Neuronal stem cell (in vitro differentiated cells): ENCODE results near the gene FOXQ1.

Source experiments
- DNase-seq: peaks from one replicate; pipeline ENCODE4 v3.0.0-alpha.2; 2013; ENCODE audit warnings: low spot score
- H2AFZ ChIP-seq: one replicate; pipeline ENCODE4 v1.6.1; 2013; ENCODE audit warnings: mild to moderate bottlenecking, low read length, inconsistent platforms
- H2AK5ac ChIP-seq: 2 replicates; pipeline ENCODE4 v1.6.1; 2013; ENCODE audit warnings: low read depth, mild to moderate bottlenecking, inconsistent platforms, low read length, moderate library complexity, mixed read lengths
- H2BK120ac ChIP-seq: 2 replicates; pipeline ENCODE4 v1.6.1; 2013; ENCODE audit warnings: low read depth, mild to moderate bottlenecking, inconsistent platforms, low read length, moderate library complexity, mixed read lengths
- H2BK12ac ChIP-seq: one replicate; pipeline ENCODE4 v1.6.1; 2013; ENCODE audit warnings: low read length, inconsistent platforms
- H2BK15ac ChIP-seq: 2 replicates; pipeline ENCODE4 v1.6.1; 2013; ENCODE audit warnings: mild to moderate bottlenecking, low read length, inconsistent platforms, mixed read lengths
- H2BK5ac ChIP-seq: one replicate; pipeline ENCODE4 v1.6.1; 2013; ENCODE audit warnings: inconsistent platforms, mild to moderate bottlenecking, low read length, moderate library complexity
- H3K14ac ChIP-seq: one replicate; pipeline ENCODE4 v1.6.1; 2013; ENCODE audit warnings: low read length, inconsistent platforms
- H3K18ac ChIP-seq: 2 replicates; pipeline ENCODE4 v1.6.1; 2013; ENCODE audit warnings: low read length, inconsistent platforms
- H3K23ac ChIP-seq: 2 replicates; pipeline ENCODE4 v1.6.1; 2013; ENCODE audit warnings: low read depth, mild to moderate bottlenecking, mixed read lengths, low read length, inconsistent platforms; ENCODE audit not compliant: poor library complexity
- H3K27ac ChIP-seq: replicated peaks from 3 replicates; pipeline ENCODE4 v1.5.1; 2013; ENCODE audit warnings: low read length, inconsistent platforms
- H3K27me3 ChIP-seq, 3 experiments: 2 replicates each; pipeline ENCODE4 v1.6.1; 2013; ENCODE audit warnings: low read length in 3 of 3, mild to moderate bottlenecking in 2 of 3, inconsistent platforms in 1 of 3, low read depth in 1 of 3, mixed read lengths in 1 of 3, moderate library complexity in 1 of 3; ENCODE audit not compliant: control insufficient read depth in 3 of 3, insufficient read depth in 3 of 3
- H3K36me3 ChIP-seq, 2 donors: replicated peaks in 1 of 2; 2 replicates each; pipeline ENCODE4 v1.6.1; 2013; ENCODE audit warnings: low read length in 2 of 2; ENCODE audit not compliant: control insufficient read depth in 2 of 2, insufficient read depth in 2 of 2
- H3K4ac ChIP-seq: 2 replicates; pipeline ENCODE4 v1.6.1; 2013; ENCODE audit warnings: inconsistent platforms, mild to moderate bottlenecking, low read length, moderate library complexity
- H3K4me1 ChIP-seq, 2 donors: 1 replicate in 1 of 2; 2 replicates in 1 of 2; pipeline ENCODE4 v1.6.1; 2013; ENCODE audit warnings: low read length in 2 of 2, low read depth in 1 of 2; ENCODE audit not compliant: control insufficient read depth in 2 of 2, insufficient read depth in 1 of 2
- H3K4me2 ChIP-seq: one replicate; pipeline ENCODE4 v1.6.1; 2013; ENCODE audit warnings: mild to moderate bottlenecking, low read length, inconsistent platforms; ENCODE audit not compliant: insufficient read depth, poor library complexity, severe bottlenecking
- H3K4me3 ChIP-seq, 2 donors: 2 replicates each; pipeline ENCODE4 v1.5.1; 2013; ENCODE audit warnings: low read length in 2 of 2, mild to moderate bottlenecking in 2 of 2, inconsistent platforms in 1 of 2, moderate library complexity in 1 of 2
- H3K79me1 ChIP-seq: one replicate; pipeline ENCODE4 v1.6.1; 2013; ENCODE audit warnings: low read depth, mild to moderate bottlenecking, inconsistent platforms, low read length, moderate library complexity
- H3K9ac ChIP-seq: one replicate; pipeline ENCODE4 v1.6.1; 2013; ENCODE audit warnings: mild to moderate bottlenecking, low read depth, low read length, inconsistent platforms; ENCODE audit not compliant: poor library complexity
- H3K9me3 ChIP-seq, 2 donors: replicated peaks in 1 of 2; 2 replicates each; pipeline versions ENCODE3 to v1.6.1; 2013; ENCODE audit warnings: low read length in 2 of 2, mild to moderate bottlenecking in 2 of 2, inconsistent platforms in 1 of 2, low read depth in 1 of 2, mixed read lengths in 1 of 2, moderate library complexity in 1 of 2; ENCODE audit not compliant: control insufficient read depth in 2 of 2, insufficient read depth in 1 of 2
- H4K8ac ChIP-seq: one replicate; pipeline ENCODE4 v1.6.1; 2013; ENCODE audit warnings: low read depth, mild to moderate bottlenecking, inconsistent platforms, low read length, moderate library complexity
- H4K91ac ChIP-seq: one replicate; pipeline ENCODE4 v1.6.1; 2013; ENCODE audit warnings: low read length, low read depth, mild to moderate bottlenecking, inconsistent platforms; ENCODE audit not compliant: poor library complexity
- WGBS, 2 donors: extraction: QIAGEN DNeasy Blood & Tissue Kit; methylation state at CpG; one replicate each; pipeline ENCODE4 v1.1.7; 2013; ENCODE audit warnings: missing lambda C conversion rate in 2 of 2, mixed read lengths in 1 of 2; ENCODE audit not compliant: insufficient read length in 2 of 2, insufficient replicate concordance in 1 of 2; ENCODE audit errors: extremely low coverage in 2 of 2; 5-methylcytosine and 5-hydroxymethylcytosine counted together

FOXQ1 gene

DNA sequence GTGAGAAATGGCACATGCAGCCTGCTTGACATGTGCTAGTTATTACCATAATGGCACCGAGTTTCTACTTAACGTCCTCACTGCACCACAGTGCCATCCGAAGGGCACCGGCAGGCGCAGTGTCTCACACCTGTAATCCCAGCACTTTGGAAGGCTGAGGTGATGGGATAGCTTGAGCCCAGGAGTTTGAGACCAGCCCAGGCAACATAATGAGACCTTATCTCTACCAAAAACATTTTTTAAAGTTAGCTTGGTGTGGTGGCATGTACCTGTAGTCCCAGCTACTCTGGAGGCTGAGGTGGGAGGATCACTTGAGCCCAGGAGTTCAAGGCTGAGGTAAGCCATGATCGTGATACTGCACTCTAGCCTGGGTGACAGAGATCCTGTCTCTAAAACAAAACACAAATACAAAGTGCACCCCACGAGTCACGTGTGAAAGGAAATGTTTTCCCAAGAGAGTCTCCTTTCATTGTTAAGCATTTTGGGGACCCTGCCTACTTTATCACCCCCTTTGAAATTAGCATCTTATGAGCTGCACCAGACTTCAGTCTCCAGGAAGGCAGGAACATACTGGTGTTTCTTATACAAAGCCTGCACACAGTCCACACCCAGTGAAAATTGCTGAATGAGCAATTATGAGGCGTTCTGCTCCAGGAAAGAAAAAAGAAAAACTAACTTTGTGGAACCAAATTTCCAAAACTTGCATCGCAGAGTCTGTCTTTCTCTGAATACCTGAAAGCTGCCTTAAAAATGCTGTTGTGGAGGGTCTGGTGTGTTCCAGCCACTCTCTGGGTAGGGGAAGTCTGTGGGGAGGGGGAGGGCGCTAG lies 47.1 kb upstream of the FOXQ1 start:
- Histone ChIP-seq H2BK12ac (no peak overlapping the region), H3K36me3 (no peaks in the 10 kb centered on the region), H3K27me3 (no peaks in the 10 kb centered on the region), H3K79me1 (no peaks in the 10 kb centered on the region), H2AFZ (no peak overlapping the region), H3K14ac (no peak overlapping the region), H3K18ac (no peak overlapping the region), H3K4ac (no peak overlapping the region), H4K91ac (no peak overlapping the region), H3K4me3 (no peak overlapping the region), H3K4me2 (no peak overlapping the region), H2BK15ac (no peak overlapping the region), H2AK5ac (no peak overlapping the region), H4K8ac (no peak overlapping the region), H3K23ac (no peak overlapping the region), H3K9ac (no peak overlapping the region), H2BK120ac (no peak overlapping the region), H2BK5ac (no peak overlapping the region), H3K4me1 (peaks cover 0 to 3% of the 10 kb centered on the region in 2 donors), H3K9me3 (no peaks in the 10 kb centered on the region), H3K27ac (no peak overlapping the region)
- WGBS, 2 donors = no CpG with 5 or more reads among the region's 11 CpGs
- no peak for DNase-seq

DNA sequence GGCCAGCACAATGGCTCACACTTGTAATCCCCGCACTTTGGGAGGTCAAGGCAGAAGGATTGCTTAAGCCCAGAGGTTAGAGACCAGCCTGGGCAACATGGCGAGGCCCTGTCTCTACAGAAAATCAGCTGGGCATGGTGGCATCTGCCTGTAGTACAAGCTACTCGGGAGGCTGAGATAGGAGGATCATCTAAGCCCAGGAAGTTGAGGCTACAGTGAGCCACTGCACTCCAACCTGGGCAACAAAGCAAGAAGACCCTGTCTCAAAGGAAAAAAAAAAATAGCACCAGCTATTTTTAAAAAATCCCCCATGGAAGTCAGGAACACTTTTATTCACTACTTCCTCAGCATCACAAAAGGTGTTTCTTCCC lies 45.2 kb upstream of the FOXQ1 start:
- Histone ChIP-seq H3K23ac (no peak overlapping the region), H3K27me3 (no peaks in the 10 kb centered on the region), H2BK120ac (no peak overlapping the region), H4K91ac (no peak overlapping the region), H3K9me3 (no peaks in the 10 kb centered on the region), H2AK5ac (no peak overlapping the region), H4K8ac (no peak overlapping the region), H3K4me3 (no peak overlapping the region), H3K4me2 (no peak overlapping the region), H2BK12ac (no peak overlapping the region), H3K18ac (no peak overlapping the region), H2BK5ac (no peak overlapping the region), H3K4ac (no peak overlapping the region), H3K4me1 (peaks cover 0 to 3% of the 10 kb centered on the region in 2 donors), H3K27ac (no peak overlapping the region), H3K79me1 (no peaks in the 10 kb centered on the region), H3K36me3 (no peaks in the 10 kb centered on the region), H3K9ac (no peak overlapping the region), H3K14ac (no peak overlapping the region), H2AFZ (no peak overlapping the region), H2BK15ac (no peak overlapping the region)
- WGBS, 2 donors = no CpG with 5 or more reads among the region's 3 CpGs
- no peak for DNase-seq

DNA sequence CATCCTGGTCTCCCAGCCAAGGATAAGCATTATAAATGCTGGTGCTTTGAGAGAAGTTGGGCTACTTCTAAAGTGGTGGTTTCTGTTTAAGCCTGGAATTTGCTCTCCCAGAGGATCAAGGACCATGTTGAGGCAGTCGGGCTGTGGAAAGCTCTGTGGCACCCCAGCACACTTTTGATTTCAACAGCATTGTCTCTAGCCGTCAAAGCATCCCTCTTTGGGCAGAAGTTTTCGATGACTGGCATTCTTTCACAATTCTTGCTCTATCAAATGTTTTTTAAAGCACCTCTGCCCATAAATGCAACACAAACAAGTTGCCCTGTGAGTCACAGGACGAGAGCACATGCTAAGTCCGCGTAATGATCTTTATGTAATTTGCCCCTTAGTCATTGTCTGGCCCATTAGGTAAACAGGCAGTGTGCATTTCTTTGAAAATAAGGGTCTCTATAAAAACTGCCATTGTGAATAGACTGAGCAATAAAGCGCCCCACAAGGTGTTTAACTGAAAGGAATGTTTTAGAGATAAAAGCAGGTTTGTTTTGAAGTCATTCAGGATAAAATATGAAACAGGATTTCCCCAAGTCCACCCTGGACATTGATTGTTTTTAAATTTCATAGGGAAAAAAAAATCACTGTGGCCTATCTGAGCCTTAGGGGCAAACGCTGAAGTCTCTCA lies 44.7 kb upstream of the FOXQ1 start:
- no peak overlapping the region for H4K8ac ChIP-seq
- no peak overlapping the region for H4K91ac ChIP-seq
- H3K9ac ChIP-seq = no peak overlapping the region
- no peak overlapping the region for H3K18ac ChIP-seq
- DNase-seq = no peak
- no peaks in the 10 kb centered on the region for H3K9me3 ChIP-seq
- no peak overlapping the region for H3K4me2 ChIP-seq
- H3K14ac ChIP-seq = no peak overlapping the region
- no peak overlapping the region for H2BK120ac ChIP-seq
- H3K4me1 ChIP-seq = peaks cover 0 to 3% of the 10 kb centered on the region in 2 donors
- H2BK15ac ChIP-seq = no peak overlapping the region
- no peak overlapping the region for H3K27ac ChIP-seq
- no peak overlapping the region for H3K4me3 ChIP-seq
- no peak overlapping the region for H2BK12ac ChIP-seq
- no peaks in the 10 kb centered on the region for H3K79me1 ChIP-seq
- no peak overlapping the region for H2AK5ac ChIP-seq
- no peak overlapping the region for H3K4ac ChIP-seq
- H2AFZ ChIP-seq = no peak overlapping the region
- no peaks in the 10 kb centered on the region for H3K27me3 ChIP-seq
- no CpG with 5 or more reads among the region's 8 CpGs for WGBS, 2 donors
- H3K23ac ChIP-seq = no peak overlapping the region
- H2BK5ac ChIP-seq = no peak overlapping the region
- H3K36me3 ChIP-seq = no peaks in the 10 kb centered on the region
